ENCODE data around the gene ELAVL4. TPM values are rescaled to one million over a fixed set of nuclear protein-coding genes. Genes with fewer than 3 reads are reported as not detected.

Gene ELAVL4
- total and polyA plus RNA-seq, 2 donors (not counting 3 experiments of a cell fraction or from before 2014, with no cell fraction given) = not detected

- DNase-seq (ENCODE audit: low read depth, low spot score) (no peak), FAIRE-seq (no peak)
- H3K79me2 ChIP-seq (ENCODE audit: control insufficient read depth, insufficient read depth, low read length) = no peaks in the 10 kb centered on the region
- intact Hi-C loops (cut with micrococcal nuclease) = no loop called here
- H3K27ac ChIP-seq (ENCODE audit: insufficient read depth, low read depth, low read length) = no peak overlapping the region
- no peaks in the 10 kb centered on the region for H3K9me1 ChIP-seq (replicated peaks; ENCODE audit: control insufficient read depth, extremely low read depth, insufficient read depth, low read length)
- no TSS peak for BruUV-seq (replicated peaks)
- ChIA-PET CTCF (no interaction called here), POLR2A (no interaction called here)
- dilution Hi-C loops (cut with MboI; ENCODE audit: extremely low pct_ligation_motif_present, low sequenced_read_pairs) = no loop called here
- H3K4me3 ChIP-seq (replicated peaks in 1 of 3; ENCODE audit: insufficient read depth in 1 of 3, low read depth in 1 of 3, low read length in 3 of 3) = no peak overlapping the region
- no peaks in the 10 kb centered on the region for H3K27me3 ChIP-seq (ENCODE audit: control insufficient read depth in 2 of 2, insufficient read depth in 2 of 2, low read length in 2 of 2)
- TF ChIP-seq FOS (IDR thresholded peaks at IDR 0.05; ENCODE audit: borderline replicate concordance, insufficient read depth, low read length) (no peak), POLR2AphosphoS5 (IDR thresholded peaks at IDR 0.05; ENCODE audit: insufficient read depth, low read depth, low read length) (no peak), GATA2 (IDR thresholded peaks at IDR 0.05; ENCODE audit: insufficient read depth, insufficient read length, low read depth, low read length) (no peak)
- TF ChIP-seq, protein P1, sequence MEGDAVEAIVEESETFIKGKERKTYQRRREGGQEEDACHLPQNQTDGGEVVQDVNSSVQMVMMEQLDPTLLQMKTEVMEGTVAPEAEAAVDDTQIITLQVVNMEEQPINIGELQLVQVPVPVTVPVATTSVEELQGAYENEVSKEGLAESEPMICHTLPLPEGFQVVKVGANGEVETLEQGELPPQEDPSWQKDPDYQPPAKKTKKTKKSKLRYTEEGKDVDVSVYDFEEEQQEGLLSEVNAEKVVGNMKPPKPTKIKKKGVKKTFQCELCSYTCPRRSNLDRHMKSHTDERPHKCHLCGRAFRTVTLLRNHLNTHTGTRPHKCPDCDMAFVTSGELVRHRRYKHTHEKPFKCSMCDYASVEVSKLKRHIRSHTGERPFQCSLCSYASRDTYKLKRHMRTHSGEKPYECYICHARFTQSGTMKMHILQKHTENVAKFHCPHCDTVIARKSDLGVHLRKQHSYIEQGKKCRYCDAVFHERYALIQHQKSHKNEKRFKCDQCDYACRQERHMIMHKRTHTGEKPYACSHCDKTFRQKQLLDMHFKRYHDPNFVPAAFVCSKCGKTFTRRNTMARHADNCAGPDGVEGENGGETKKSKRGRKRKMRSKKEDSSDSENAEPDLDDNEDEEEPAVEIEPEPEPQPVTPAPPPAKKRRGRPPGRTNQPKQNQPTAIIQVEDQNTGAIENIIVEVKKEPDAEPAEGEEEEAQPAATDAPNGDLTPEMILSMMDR (IDR thresholded peaks at IDR 0.05; ENCODE audit: extremely low read depth in 1 of 2, insufficient read depth in 1 of 2, low read depth in 1 of 2, low read length in 2 of 2) = no peak
- H3K4me2 ChIP-seq (ENCODE audit: insufficient read depth, low read length) = no peak overlapping the region
- H3K9ac ChIP-seq (replicated peaks; ENCODE audit: extremely low read depth, insufficient read depth, low read length) = no peak overlapping the region
- no peaks in the 10 kb centered on the region for H3K9me3 ChIP-seq (replicated peaks; ENCODE audit: control insufficient read depth, insufficient read depth, low read length)
- no peaks in the 10 kb centered on the region for H4K20me1 ChIP-seq (replicated peaks; ENCODE audit: control insufficient read depth, extremely low read depth, insufficient read depth, low read length)
- H3K4me1 ChIP-seq (ENCODE audit: control insufficient read depth, extremely low read depth, insufficient read depth, low read length) = no peaks in the 10 kb centered on the region
- H2AFZ ChIP-seq (ENCODE audit: low read depth, low read length) = no peak overlapping the region
- no peaks in the 10 kb centered on the region for H3K36me3 ChIP-seq (ENCODE audit: control insufficient read depth in 2 of 2, extremely low read depth in 1 of 2, insufficient read depth in 2 of 2, low read length in 2 of 2)
Observed at GRCh38 chr1:50099654-50100053, 9.1 kb upstream of the ELAVL4 start.

GRCh38 chr1:50103615-50104081 is 5.1 kb upstream of the ELAVL4 start:
- dilution Hi-C loops (cut with MboI; ENCODE audit: extremely low pct_ligation_motif_present, low sequenced_read_pairs) = no loop called here
- FAIRE-seq = no peak
- Histone ChIP-seq H3K4me3 (replicated peaks in 1 of 3; ENCODE audit: insufficient read depth in 1 of 3, low read depth in 1 of 3, low read length in 3 of 3) (no peak overlapping the region), H3K9me1 (replicated peaks; ENCODE audit: control insufficient read depth, extremely low read depth, insufficient read depth, low read length) (no peaks in the 10 kb centered on the region), H2AFZ (ENCODE audit: low read depth, low read length) (no peak overlapping the region), H4K20me1 (replicated peaks; ENCODE audit: control insufficient read depth, extremely low read depth, insufficient read depth, low read length) (no peaks in the 10 kb centered on the region), H3K9me3 (replicated peaks; ENCODE audit: control insufficient read depth, insufficient read depth, low read length) (no peaks in the 10 kb centered on the region), H3K4me2 (ENCODE audit: insufficient read depth, low read length) (no peak overlapping the region), H3K27ac (ENCODE audit: insufficient read depth, low read depth, low read length) (no peak overlapping the region), H3K9ac (replicated peaks; ENCODE audit: extremely low read depth, insufficient read depth, low read length) (no peak overlapping the region), H3K27me3 (ENCODE audit: control insufficient read depth in 2 of 2, insufficient read depth in 2 of 2, low read length in 2 of 2) (no peaks in the 10 kb centered on the region), H3K36me3 (ENCODE audit: control insufficient read depth in 2 of 2, extremely low read depth in 1 of 2, insufficient read depth in 2 of 2, low read length in 2 of 2) (no peaks in the 10 kb centered on the region), H3K4me1 (ENCODE audit: control insufficient read depth, extremely low read depth, insufficient read depth, low read length) (no peaks in the 10 kb centered on the region), H3K79me2 (ENCODE audit: control insufficient read depth, insufficient read depth, low read length) (no peaks in the 10 kb centered on the region)
- TF ChIP-seq EZH2 (IDR thresholded peaks at IDR 0.05; ENCODE audit: borderline replicate concordance, low read depth, low read length, severe bottlenecking) (no peak), POLR2AphosphoS5 (IDR thresholded peaks at IDR 0.05; ENCODE audit: insufficient read depth, low read depth, low read length) (no peak), FOS (IDR thresholded peaks at IDR 0.05; ENCODE audit: borderline replicate concordance, insufficient read depth, low read length) (no peak), POLR2A (IDR thresholded peaks at IDR 0.05; ENCODE audit: low read depth, low read length) (no peak), JUN (IDR thresholded peaks at IDR 0.05; ENCODE audit: borderline replicate concordance, insufficient read depth, insufficient read length, low read depth) (no peak)
- TF ChIP-seq, protein P2, sequence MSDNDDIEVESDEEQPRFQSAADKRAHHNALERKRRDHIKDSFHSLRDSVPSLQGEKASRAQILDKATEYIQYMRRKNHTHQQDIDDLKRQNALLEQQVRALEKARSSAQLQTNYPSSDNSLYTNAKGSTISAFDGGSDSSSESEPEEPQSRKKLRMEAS (IDR thresholded peaks at IDR 0.05; ENCODE audit: insufficient read depth, insufficient read length) = no peak
- TF ChIP-seq, protein P1 (IDR thresholded peaks at IDR 0.05; ENCODE audit: extremely low read depth in 1 of 2, insufficient read depth in 1 of 2, low read depth in 1 of 2, low read length in 2 of 2) = no peak
- POLR2A ChIA-PET = no interaction called here
- BruUV-seq (replicated peaks) = no TSS peak
- no peak for DNase-seq (ENCODE audit: low read depth, low spot score)
- intact Hi-C loops (cut with micrococcal nuclease) = no loop called here
- CTCF ChIA-PET = no interaction called here
